H9 (cell line): Measurements from ENCODE around the gene PLCH1. TPM values are rescaled to one million over a fixed set of nuclear protein-coding genes. Genes with fewer than 3 reads are reported as not detected.

Source experiments
- DNase-seq: peaks from one replicate; pipeline ENCODE4 v3.0.0-alpha.2; 2017
- H2AFZ ChIP-seq: one replicate; pipeline ENCODE4 v1.6.1; 2013; ENCODE audit warnings: mild to moderate bottlenecking, low read length, control low read depth, moderate library complexity
- H2AK5ac ChIP-seq: 2 replicates; pipeline ENCODE4 v1.6.1; 2013; ENCODE audit warnings: low read length, control low read depth, mixed read lengths; ENCODE audit not compliant: insufficient read length
- H2BK120ac ChIP-seq: one replicate; pipeline ENCODE4 v1.6.1; 2013; ENCODE audit warnings: low read depth, mild to moderate bottlenecking, low read length, control low read depth, inconsistent platforms; ENCODE audit not compliant: poor library complexity, severe bottlenecking
- H2BK12ac ChIP-seq: 2 replicates; pipeline ENCODE4 v1.6.1; 2013; ENCODE audit warnings: low read length, control low read depth, mixed read lengths, low read depth; ENCODE audit not compliant: insufficient read length
- H2BK15ac ChIP-seq: 2 replicates; pipeline ENCODE4 v1.6.1; 2013; ENCODE audit warnings: low read depth, low read length, control low read depth
- H2BK20ac ChIP-seq: one replicate; pipeline ENCODE4 v1.6.1; 2013; ENCODE audit warnings: low read depth, mild to moderate bottlenecking, low read length, control low read depth, inconsistent platforms; ENCODE audit not compliant: poor library complexity, severe bottlenecking
- H2BK5ac ChIP-seq: 2 replicates; pipeline ENCODE4 v1.6.1; 2013; ENCODE audit warnings: low read length, control low read depth, mixed read lengths; ENCODE audit not compliant: insufficient read length
- H3K14ac ChIP-seq: 2 replicates; pipeline ENCODE4 v1.6.1; 2013; ENCODE audit warnings: low read length, control low read depth; ENCODE audit not compliant: insufficient read depth
- H3K18ac ChIP-seq: 2 replicates; pipeline ENCODE4 v1.6.1; 2013; ENCODE audit warnings: low read depth, mild to moderate bottlenecking, mixed read lengths, low read length, control low read depth; ENCODE audit not compliant: insufficient read length
- H3K23ac ChIP-seq: 2 replicates; pipeline ENCODE4 v1.6.1; 2013; ENCODE audit warnings: low read length, control low read depth, mixed read lengths, low read depth; ENCODE audit not compliant: insufficient read length
- H3K23me2 ChIP-seq: 2 replicates; pipeline ENCODE4 v1.6.1; 2013; ENCODE audit warnings: low read depth, mild to moderate bottlenecking, mixed read lengths, low read length, control low read depth; ENCODE audit not compliant: insufficient read length, poor library complexity, severe bottlenecking
- H3K27ac ChIP-seq: 2 replicates; pipeline ENCODE4 v1.5.1; 2013; ENCODE audit warnings: low read length, control low read depth, mixed read lengths, low read depth; ENCODE audit not compliant: insufficient read length
- H3K27me3 ChIP-seq: 2 replicates; pipeline ENCODE4 v1.6.1; 2013; ENCODE audit warnings: low read length, control low read depth, inconsistent platforms; ENCODE audit not compliant: insufficient read depth
- H3K4ac ChIP-seq: 2 replicates; pipeline ENCODE4 v1.6.1; 2013; ENCODE audit warnings: low read depth, mild to moderate bottlenecking, control low read depth, inconsistent platforms, low read length, moderate library complexity
- H3K4me1 ChIP-seq: 2 replicates; pipeline ENCODE4 v1.6.1; 2013; ENCODE audit warnings: low read length, control low read depth, inconsistent platforms; ENCODE audit not compliant: insufficient read depth
- H3K4me2 ChIP-seq: 2 replicates; pipeline ENCODE4 v1.6.1; 2013; ENCODE audit warnings: low read length, control low read depth, mixed read lengths; ENCODE audit not compliant: insufficient read length, insufficient read depth
- H3K56ac ChIP-seq: 2 replicates; pipeline ENCODE4 v1.6.1; 2013; ENCODE audit warnings: low read depth, mild to moderate bottlenecking, mixed read lengths, low read length, control low read depth; ENCODE audit not compliant: insufficient read length
- H3K79me1 ChIP-seq: 2 replicates; pipeline ENCODE4 v1.6.1; 2013; ENCODE audit warnings: low read depth, mild to moderate bottlenecking, moderate library complexity, low read length, control low read depth, inconsistent platforms; ENCODE audit not compliant: insufficient read depth, poor library complexity, severe bottlenecking
- H3K79me2 ChIP-seq: 2 replicates; pipeline ENCODE4 v1.6.1; 2013; ENCODE audit warnings: low read length, control low read depth, inconsistent platforms; ENCODE audit not compliant: insufficient read depth
- H3K9ac ChIP-seq: 2 replicates; pipeline ENCODE4 v1.6.1; 2013; ENCODE audit warnings: low read length, control low read depth, mixed read lengths; ENCODE audit not compliant: insufficient read length; ENCODE audit errors: extremely low read depth
- H3K9me3 ChIP-seq: one replicate; pipeline ENCODE4 v1.6.1; 2013; ENCODE audit warnings: low read depth, low read length, inconsistent platforms; ENCODE audit not compliant: control insufficient read depth
- H3T11ph ChIP-seq: one replicate; pipeline ENCODE4 v1.6.1; 2013; ENCODE audit warnings: mild to moderate bottlenecking, low read length, control low read depth, inconsistent platforms
- H4K20me1 ChIP-seq: one replicate; pipeline ENCODE4 v1.6.1; 2013; ENCODE audit not compliant: control insufficient read depth, insufficient read length, insufficient read depth
- H4K5ac ChIP-seq: 2 replicates; pipeline ENCODE4 v1.6.1; 2013; ENCODE audit warnings: low read depth, mild to moderate bottlenecking, mixed read lengths, low read length, control low read depth; ENCODE audit not compliant: insufficient read length
- H4K8ac ChIP-seq: replicated peaks from 2 replicates; pipeline ENCODE4 v1.6.1; 2013; ENCODE audit warnings: low read length, control low read depth, mixed read lengths, low read depth; ENCODE audit not compliant: insufficient read length
- H4K91ac ChIP-seq: 2 replicates; pipeline ENCODE4 v1.6.1; 2013; ENCODE audit warnings: low read depth, mild to moderate bottlenecking, moderate library complexity, mixed read lengths, low read length, control low read depth; ENCODE audit not compliant: insufficient read length
- H3K27ac Mint-ChIP-seq, 3 experiments: 2 replicates in 2 of 3; 3 replicates in 1 of 3; pipeline ENCODE4 v1.8.0; 2020 to 2021; ENCODE audit warnings: mixed read lengths in 3 of 3, mild to moderate bottlenecking in 1 of 3, moderate library complexity in 1 of 3
- H3K27me3 Mint-ChIP-seq: 2 replicates; pipeline ENCODE4 v1.8.0; 2021; ENCODE audit warnings: low read depth, mild to moderate bottlenecking, moderate library complexity, mixed read lengths
- H3K36me3 Mint-ChIP-seq, 3 experiments: 2 replicates in 2 of 3; 3 replicates in 1 of 3; pipeline ENCODE4 v1.8.0; 2020 to 2021; ENCODE audit warnings: low read depth in 3 of 3, mixed read lengths in 3 of 3; ENCODE audit not compliant: insufficient read depth in 1 of 3
- H3K4me1 Mint-ChIP-seq, 2 experiments: 2 replicates each; pipeline ENCODE4 v1.8.0; 2020; ENCODE audit warnings: mixed read lengths in 2 of 2
- H3K4me3 Mint-ChIP-seq, 2 experiments: 2 replicates in 1 of 2; 3 replicates in 1 of 2; pipeline ENCODE4 v1.8.0; 2020 to 2021; ENCODE audit warnings: mild to moderate bottlenecking in 2 of 2, mixed read lengths in 2 of 2, moderate library complexity in 1 of 2
- H3K9me3 Mint-ChIP-seq, 2 experiments: 2 replicates in 1 of 2; 3 replicates in 1 of 2; pipeline ENCODE4 v1.8.0; 2020; ENCODE audit warnings: mild to moderate bottlenecking in 2 of 2, mixed read lengths in 2 of 2, moderate library complexity in 1 of 2
- total RNA-seq: library from RNA; stranded (reverse); gene quantifications from 2 replicates; pipeline ENCODE4 v1.2.1, GENCODE V29; 2021
- TF ChIP-seq, protein P1 (sequence below): fragments of 200-600 bp; sonication (generic); conservative IDR thresholded peaks from 3 replicates; pipeline ENCODE4 v1.8.0; 2021; ENCODE audit warnings: antibody characterized with exemption, mild to moderate bottlenecking

Gene PLCH1
- total RNA-seq, 1 experiment from 2014 or later, result 19.0 TPM

DNA sequence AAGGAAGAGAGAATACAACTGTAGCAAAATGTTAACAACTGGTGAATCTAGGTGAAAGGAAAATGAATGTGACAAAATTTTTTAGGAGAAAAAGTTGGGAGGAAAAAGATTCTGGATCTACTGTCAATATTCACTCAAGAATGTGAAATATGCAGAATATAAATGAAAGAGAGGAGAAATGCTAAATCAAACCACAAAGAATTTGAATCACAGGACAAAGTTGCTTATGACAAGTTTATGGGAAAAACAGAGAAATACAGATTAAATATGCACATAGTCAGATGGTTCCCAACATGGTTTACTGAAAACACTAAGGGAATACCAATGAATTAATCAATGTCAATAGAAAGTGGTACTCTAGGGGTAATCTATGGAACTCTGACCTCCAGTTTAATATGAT, 33.6 kb upstream of the PLCH1 start:
- Histone ChIP-seq H3K18ac (no peak overlapping the region), H3K4me1 (no peaks in the 10 kb centered on the region), H3K4me2 (no peak overlapping the region), H2AK5ac (no peak overlapping the region), H3K14ac (no peak overlapping the region), H2BK120ac (no peak overlapping the region), H2BK5ac (no peak overlapping the region), H4K8ac (no peak overlapping the region), H3K27me3 (no peaks in the 10 kb centered on the region), H4K91ac (no peak overlapping the region), H3K79me1 (no peaks in the 10 kb centered on the region), H3T11ph (no peak overlapping the region), H3K9me3 (no peaks in the 10 kb centered on the region), H3K9ac (no peak overlapping the region), H4K20me1 (no peaks in the 10 kb centered on the region), H3K56ac (no peak overlapping the region), H2BK15ac (no peak overlapping the region), H2BK20ac (no peak overlapping the region), H3K79me2 (no peaks in the 10 kb centered on the region), H4K5ac (no peak overlapping the region), H3K27ac (no peak overlapping the region), H3K4ac (no peak overlapping the region), H3K23me2 (no peaks in the 10 kb centered on the region), H2AFZ (no peak overlapping the region), H3K23ac (no peak overlapping the region), H2BK12ac (no peak overlapping the region)
- Mint-ChIP-seq H3K4me1 (no peaks in the 10 kb centered on the region), H3K36me3 (peaks cover 9 to 10% (median 9%) of the 10 kb centered on the region in 3 experiments), H3K27ac (no peak overlapping the region; a peak in 1 of 7 replicates), H3K4me3 (no peak overlapping the region), H3K27me3 (no peaks in the 10 kb centered on the region), H3K9me3 (peaks cover 0 to 6% of the 10 kb centered on the region in 2 experiments; a peak in 3 of 5 replicates)
- DNase-seq, result no peak
- TF ChIP-seq, protein P1, sequence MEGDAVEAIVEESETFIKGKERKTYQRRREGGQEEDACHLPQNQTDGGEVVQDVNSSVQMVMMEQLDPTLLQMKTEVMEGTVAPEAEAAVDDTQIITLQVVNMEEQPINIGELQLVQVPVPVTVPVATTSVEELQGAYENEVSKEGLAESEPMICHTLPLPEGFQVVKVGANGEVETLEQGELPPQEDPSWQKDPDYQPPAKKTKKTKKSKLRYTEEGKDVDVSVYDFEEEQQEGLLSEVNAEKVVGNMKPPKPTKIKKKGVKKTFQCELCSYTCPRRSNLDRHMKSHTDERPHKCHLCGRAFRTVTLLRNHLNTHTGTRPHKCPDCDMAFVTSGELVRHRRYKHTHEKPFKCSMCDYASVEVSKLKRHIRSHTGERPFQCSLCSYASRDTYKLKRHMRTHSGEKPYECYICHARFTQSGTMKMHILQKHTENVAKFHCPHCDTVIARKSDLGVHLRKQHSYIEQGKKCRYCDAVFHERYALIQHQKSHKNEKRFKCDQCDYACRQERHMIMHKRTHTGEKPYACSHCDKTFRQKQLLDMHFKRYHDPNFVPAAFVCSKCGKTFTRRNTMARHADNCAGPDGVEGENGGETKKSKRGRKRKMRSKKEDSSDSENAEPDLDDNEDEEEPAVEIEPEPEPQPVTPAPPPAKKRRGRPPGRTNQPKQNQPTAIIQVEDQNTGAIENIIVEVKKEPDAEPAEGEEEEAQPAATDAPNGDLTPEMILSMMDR, result no peak
